Measurements from ENCODE around the gene TMEM198. TPM values are rescaled to one million over a fixed set of nuclear protein-coding genes. Genes with fewer than 3 reads are reported as not detected.

Gene TMEM198
- total RNA-seq, 1 donor from 2014 or later = 3.4 TPM

DNA sequence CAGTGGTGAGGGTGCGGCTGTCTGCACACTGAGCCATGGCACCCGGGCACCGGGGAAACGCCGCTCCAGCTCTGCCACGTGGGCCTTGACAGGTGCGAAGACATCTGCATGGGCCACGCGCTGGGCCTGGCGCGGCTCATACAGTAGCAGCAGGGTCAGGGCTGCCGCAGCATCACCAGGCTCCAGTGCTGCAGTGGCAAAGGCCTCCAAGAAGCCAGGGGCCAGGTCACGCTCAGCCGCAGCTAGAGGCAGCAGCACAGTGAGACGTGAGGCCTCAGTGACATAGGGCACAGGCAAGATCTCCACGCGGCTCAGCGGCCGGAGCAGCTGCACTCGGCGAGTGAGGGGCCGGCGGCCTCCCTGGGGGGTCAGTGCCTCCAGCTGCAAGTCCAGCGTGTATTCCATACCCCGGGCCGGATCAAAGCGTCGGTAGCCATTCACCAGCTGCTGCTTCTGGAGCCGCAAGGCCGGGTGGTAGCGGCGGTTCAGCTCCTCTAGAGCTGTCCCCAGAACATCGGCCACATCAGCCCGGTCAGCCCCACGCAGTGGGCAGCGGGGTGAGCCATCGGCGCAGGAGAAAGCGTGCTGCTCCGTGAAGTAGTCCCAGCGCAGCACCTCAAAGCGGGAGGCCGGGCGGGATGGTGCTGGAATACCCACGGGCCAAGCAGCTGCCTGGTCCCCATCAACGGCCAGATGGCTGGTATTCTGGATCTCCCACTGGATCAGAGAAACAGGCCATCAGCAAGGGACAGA is 3.7 kb upstream of the TMEM198 start:
- Mint-ChIP-seq H3K36me3 (ENCODE audit: low read depth) (peaks cover 11% of the 10 kb centered on the region), H3K4me3 (no peak overlapping the region), H3K9me3 (no peaks in the 10 kb centered on the region), H3K27me3 (peaks cover 12% of the 10 kb centered on the region), H3K27ac (no peak overlapping the region), H3K4me1 (peaks cover 17% of the 10 kb centered on the region)
- intact Hi-C loops (cut with micrococcal nuclease) = loop anchor here (5.0 kb wide), 2 partner anchors 263 to 1268 kb away; partner anchors contain the start of genes AAMP, DNAJB2 and PNKD
- no peak for DNase-seq

DNA sequence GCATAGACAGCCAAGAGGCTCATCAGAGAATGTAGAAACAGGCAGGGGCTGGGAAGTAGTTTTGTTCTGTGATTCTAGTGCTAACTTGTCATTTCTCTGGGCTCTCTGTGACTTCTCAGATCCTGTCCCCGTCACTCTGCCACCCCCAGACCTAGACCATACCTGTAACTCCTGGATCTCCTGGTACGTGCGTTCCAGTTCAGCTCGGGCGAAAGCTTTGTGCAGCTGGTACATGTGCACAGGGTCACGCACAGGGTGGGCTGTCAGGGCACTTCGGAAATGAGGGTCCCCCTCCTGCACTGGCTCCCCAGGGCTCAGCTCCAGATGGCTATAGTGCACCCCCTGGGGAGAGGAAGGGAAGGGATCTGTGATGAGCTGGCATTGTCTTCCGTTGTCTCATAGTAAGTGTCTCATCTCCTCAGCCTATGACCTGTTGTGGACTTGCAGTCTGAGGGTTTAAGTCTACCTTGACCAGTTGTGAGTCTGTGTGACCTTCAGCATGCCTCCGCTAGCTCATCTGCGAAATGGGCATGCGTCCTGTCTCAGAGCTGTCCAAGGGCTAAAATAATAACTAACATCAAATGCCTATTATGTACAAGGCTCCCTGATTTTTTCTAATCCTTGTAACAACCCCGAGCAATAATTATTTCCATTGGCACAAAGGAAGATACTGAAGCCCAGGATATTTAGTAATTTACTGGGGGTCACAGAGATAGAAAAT is 2.9 kb upstream of the TMEM198 start:
- Mint-ChIP-seq H3K4me3 (peak overlapping the region; percentile 89), H3K27me3 (peaks cover 11% of the 10 kb centered on the region), H3K4me1 (peaks cover 17% of the 10 kb centered on the region), H3K36me3 (ENCODE audit: low read depth) (peaks cover 11% of the 10 kb centered on the region), H3K27ac (no peak overlapping the region), H3K9me3 (no peaks in the 10 kb centered on the region)
- intact Hi-C loops (cut with micrococcal nuclease) = loop anchor here (1.0 to 5.0 kb wide), 4 partner anchors 101 to 1269 kb away; partner anchors contain the start of genes AAMP, DNAJB2 and PNKD
- no peak for DNase-seq

DNA sequence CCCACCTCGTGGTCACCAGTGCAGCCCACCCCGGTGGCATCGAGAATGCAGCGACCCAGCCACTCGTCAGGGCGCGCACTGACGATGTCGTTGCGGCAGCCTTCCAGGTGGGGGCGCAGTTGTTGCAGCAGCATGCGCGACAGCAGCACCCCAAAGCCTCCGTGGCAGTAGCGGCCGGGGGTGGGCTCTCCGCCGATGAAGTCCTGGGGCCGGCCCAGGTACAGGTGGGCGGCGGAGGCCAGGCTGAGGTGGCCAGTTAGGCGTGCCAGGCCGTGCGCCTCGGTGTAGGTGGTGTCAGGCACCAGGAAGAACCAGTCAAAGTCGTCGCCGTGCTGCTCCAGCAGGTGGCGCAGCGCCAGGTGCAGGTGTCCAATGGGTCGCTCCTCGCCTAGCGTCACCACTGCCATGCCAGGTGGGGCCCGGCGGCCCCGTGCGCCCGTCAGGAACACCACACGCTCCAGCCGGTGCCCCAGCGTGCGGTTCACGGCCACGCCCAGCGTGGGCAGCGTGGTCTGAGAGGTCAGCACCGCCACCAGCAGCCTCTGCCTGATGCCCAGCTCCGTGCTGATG is 2.1 kb upstream of the TMEM198 start:
- Mint-ChIP-seq H3K36me3 (ENCODE audit: low read depth) (peaks cover 11% of the 10 kb centered on the region), H3K27ac (no peak overlapping the region), H3K27me3 (peaks cover 16% of the 10 kb centered on the region), H3K4me3 (peak overlapping the region; percentile 89), H3K9me3 (no peaks in the 10 kb centered on the region), H3K4me1 (peaks cover 17% of the 10 kb centered on the region)
- peak; percentile 96 for DNase-seq
- intact Hi-C loops (cut with micrococcal nuclease) = loop anchor here (1.0 to 5.0 kb wide), 4 partner anchors 101 to 1269 kb away; partner anchors contain the start of genes AAMP, DNAJB2 and PNKD

DNA sequence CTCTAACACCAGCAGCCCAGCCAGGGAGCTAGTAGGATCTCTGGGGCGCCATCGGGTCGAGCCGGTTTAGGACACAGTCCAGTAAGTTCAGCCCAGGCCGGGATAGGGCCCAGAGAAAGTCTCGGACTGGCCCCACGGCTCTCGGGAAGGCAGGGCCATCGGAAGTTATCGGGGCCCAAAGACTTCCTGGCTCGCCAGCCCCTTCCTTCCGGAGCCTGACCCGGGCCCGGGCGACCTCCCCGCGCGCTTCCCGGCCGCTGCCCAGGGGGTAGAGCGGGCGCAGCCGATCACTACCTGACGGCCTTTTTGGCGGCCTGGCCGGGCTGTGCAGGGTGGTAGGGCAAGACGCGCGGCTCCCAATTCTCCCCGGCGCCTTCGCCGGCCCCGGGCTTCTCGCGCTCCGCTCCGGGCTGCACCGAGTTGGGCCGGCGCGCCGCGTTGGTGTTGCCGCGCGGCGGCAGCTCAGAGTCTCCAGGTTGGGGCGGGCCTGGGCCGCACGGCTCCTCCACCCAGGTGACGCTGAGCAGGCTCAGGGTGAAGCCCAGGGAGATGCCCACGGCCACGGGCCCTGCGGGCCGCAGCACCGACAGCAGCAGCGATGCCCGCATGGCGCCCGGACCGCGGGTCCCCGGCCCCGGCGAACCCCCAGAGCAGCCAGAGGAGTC is 765 bp upstream of the TMEM198 start:
- peaks cover 11% of the 10 kb centered on the region for H3K36me3 Mint-ChIP-seq (ENCODE audit: low read depth)
- H3K9me3 Mint-ChIP-seq = no peaks in the 10 kb centered on the region
- H3K27me3 Mint-ChIP-seq = peaks cover 18% of the 10 kb centered on the region
- peak overlapping the region; percentile 89 for H3K4me3 Mint-ChIP-seq
- DNase-seq = no peak
- intact Hi-C loops (cut with micrococcal nuclease) = loop anchor here (1.0 to 5.0 kb wide), 8 partner anchors 9 to 1271 kb away; partner anchors contain the start of genes AAMP, DNAJB2, GMPPA and PNKD
- H3K27ac Mint-ChIP-seq = peak overlapping the region; percentile 67
- H3K4me1 Mint-ChIP-seq = peaks cover 17% of the 10 kb centered on the region

DNA sequence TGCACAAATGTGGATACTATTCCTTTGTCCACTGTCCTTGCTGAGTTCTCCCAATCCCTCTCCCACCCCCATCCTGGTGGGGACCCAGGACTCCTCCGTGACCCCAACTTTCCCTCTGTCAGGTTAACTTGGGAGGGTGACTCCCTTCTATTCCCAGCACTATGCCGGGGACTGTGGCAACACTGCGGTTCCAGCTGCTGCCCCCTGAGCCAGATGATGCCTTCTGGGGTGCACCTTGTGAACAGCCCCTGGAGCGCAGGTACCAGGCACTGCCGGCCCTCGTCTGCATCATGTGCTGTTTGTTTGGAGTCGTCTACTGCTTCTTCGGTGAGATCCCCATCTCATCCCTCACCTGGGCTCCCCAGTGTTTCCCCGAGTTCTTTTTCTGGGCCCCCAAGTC is 739 bp downstream of the TMEM198 start:
- peaks cover 18% of the 10 kb centered on the region for H3K27me3 Mint-ChIP-seq
- peaks cover 4% of the 10 kb centered on the region for H3K36me3 Mint-ChIP-seq (ENCODE audit: low read depth)
- peak overlapping the region; percentile 89 for H3K4me3 Mint-ChIP-seq
- intact Hi-C loops (cut with micrococcal nuclease) = loop anchor here (5.0 kb wide), 2 partner anchors 267 to 1272 kb away; partner anchors contain the start of genes AAMP, DNAJB2 and PNKD
- peak overlapping the region; percentile 58 for H3K27ac Mint-ChIP-seq
- H3K4me1 Mint-ChIP-seq = peaks cover 17% of the 10 kb centered on the region
- H3K9me3 Mint-ChIP-seq = no peaks in the 10 kb centered on the region
- no peak for DNase-seq

DNA sequence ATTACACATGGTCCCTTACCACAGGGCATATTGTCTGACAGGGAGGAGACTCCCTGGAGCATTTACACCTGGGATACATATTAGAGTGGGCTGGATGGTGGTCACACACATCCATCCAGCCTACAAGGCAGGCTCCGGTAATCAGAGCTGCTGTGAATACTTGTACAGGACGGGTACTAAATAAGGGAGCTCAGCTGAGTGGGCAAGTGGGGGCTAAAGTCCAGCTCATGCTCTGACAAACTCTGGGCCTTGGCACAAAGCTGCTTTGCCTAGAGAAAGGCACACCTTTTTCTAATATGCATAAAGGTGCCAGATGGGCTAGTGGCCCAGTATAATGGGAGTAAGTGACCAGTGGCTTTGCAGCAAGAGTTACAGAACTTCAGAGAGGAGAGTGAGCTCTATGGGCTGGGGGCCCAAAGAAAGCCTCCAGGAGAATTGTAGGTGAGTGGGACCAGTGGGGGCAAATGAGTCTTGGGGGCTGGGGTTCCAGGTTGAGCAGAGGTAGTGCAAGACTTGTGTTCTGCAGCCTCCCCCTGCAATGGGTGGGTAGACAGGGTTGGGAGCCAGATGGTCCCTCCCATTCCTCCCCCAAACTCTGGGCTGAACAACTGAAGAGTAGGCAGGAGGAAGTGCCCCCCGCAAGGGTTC is 1.6 kb downstream of the TMEM198 start:
- intact Hi-C loops (cut with micrococcal nuclease) = no loop called here
- H3K4me3 Mint-ChIP-seq = peak overlapping the region; percentile 89

DNA sequence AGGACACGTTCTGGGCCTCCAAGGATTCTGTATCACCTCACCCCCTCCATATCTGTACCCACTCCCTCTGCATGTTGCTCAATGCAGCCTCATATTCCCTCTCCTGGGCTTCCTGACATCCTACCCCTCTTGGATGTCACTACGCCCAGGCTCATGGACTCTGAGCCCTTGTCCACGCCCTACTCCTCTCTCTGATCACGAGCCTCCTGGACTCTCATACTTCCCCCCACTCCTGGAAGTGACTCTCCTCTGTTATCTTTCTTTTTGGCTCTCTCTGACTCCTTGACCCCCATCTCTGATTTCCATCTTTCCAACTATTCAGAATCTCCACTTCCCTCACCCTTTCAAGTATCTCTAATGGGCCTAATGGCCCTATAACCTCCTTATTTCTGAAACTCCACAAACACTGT is 2.1 kb downstream of the TMEM198 start:
- Mint-ChIP-seq H3K36me3 (ENCODE audit: low read depth) (peaks cover 3% of the 10 kb centered on the region), H3K4me3 (no peak overlapping the region), H3K27ac (no peak overlapping the region), H3K27me3 (peaks cover 23% of the 10 kb centered on the region), H3K9me3 (no peaks in the 10 kb centered on the region), H3K4me1 (peaks cover 17% of the 10 kb centered on the region)
- no peak for DNase-seq
- intact Hi-C loops (cut with micrococcal nuclease) = no loop called here

More for the DNA sequence above, 1.6 kb downstream of the TMEM198 start:
- peaks cover 3% of the 10 kb centered on the region for H3K36me3 Mint-ChIP-seq (ENCODE audit: low read depth)
- no peak overlapping the region for H3K27ac Mint-ChIP-seq
- H3K9me3 Mint-ChIP-seq = no peaks in the 10 kb centered on the region
- peaks cover 18% of the 10 kb centered on the region for H3K27me3 Mint-ChIP-seq
- H3K4me1 Mint-ChIP-seq = peaks cover 17% of the 10 kb centered on the region
- DNase-seq = no peak

DNA sequence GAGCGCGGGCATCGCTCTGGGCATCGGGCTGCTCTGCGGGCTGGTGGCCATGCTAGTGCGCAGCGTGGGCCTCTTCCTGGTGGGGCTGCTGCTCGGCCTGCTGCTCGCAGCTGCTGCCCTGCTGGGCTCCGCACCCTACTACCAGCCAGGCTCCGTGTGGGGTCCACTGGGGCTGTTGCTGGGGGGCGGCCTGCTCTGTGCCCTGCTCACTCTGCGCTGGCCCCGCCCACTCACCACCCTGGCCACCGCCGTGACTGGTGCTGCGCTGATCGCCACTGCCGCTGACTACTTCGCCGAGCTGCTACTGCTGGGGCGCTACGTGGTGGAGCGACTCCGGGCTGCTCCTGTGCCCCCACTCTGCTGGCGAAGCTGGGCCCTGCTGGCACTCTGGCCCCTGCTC is 3.8 kb downstream of the TMEM198 start:
- Mint-ChIP-seq H3K4me1 (peaks cover 14% of the 10 kb centered on the region), H3K4me3 (no peak overlapping the region), H3K27me3 (peaks cover 30% of the 10 kb centered on the region), H3K9me3 (no peaks in the 10 kb centered on the region), H3K27ac (no peak overlapping the region), H3K36me3 (ENCODE audit: low read depth) (no peaks in the 10 kb centered on the region)
- intact Hi-C loops (cut with micrococcal nuclease) = no loop called here
- no peak for DNase-seq

DNA sequence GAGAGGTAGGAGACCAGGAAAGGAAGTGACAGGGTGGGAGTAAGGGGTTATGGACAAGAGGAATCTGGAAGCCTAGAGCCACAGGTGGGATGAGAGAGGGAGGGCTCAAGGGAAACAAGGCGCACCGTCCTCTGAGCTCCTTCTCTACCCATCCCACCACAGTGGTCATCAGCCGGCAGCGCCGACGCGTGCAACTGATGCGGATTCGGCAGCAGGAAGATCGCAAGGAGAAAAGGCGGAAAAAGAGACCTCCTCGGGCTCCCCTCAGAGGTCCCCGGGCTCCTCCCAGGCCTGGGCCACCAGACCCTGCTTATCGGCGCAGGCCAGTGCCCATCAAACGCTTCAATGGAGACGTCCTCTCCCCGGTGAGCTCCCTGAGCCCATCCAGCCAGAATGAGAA is 5.2 kb downstream of the TMEM198 start:
- Mint-ChIP-seq H3K9me3 (no peaks in the 10 kb centered on the region), H3K36me3 (ENCODE audit: low read depth) (no peaks in the 10 kb centered on the region), H3K27ac (no peak overlapping the region), H3K4me1 (peaks cover 11% of the 10 kb centered on the region), H3K4me3 (no peak overlapping the region), H3K27me3 (peaks cover 38% of the 10 kb centered on the region)
- intact Hi-C loops (cut with micrococcal nuclease) = no loop called here
- no peak for DNase-seq

DNA sequence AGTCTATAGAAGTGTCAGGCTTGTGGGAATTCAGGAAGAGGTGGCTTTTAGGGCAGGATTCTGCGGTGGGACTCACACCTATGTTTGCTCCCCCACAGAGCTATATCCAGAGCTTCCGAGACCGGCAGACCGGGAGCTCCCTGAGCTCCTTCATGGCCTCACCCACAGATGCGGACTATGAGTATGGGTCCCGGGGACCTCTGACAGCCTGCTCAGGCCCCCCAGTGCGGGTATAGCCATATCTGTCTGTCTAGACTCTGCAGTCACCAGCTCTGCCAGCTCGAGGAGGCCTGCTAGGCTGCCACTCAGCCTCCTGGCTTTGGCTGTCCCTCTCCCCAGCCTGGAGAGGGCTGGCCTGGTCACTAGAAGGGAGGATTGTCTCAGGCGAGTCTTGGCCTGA is 5.8 kb downstream of the TMEM198 start:
- Mint-ChIP-seq H3K27ac (no peak overlapping the region), H3K4me1 (peaks cover 7% of the 10 kb centered on the region), H3K36me3 (ENCODE audit: low read depth) (no peaks in the 10 kb centered on the region), H3K4me3 (no peak overlapping the region), H3K27me3 (peaks cover 36% of the 10 kb centered on the region), H3K9me3 (no peaks in the 10 kb centered on the region)
- no peak for DNase-seq
- intact Hi-C loops (cut with micrococcal nuclease) = no loop called here

DNA sequence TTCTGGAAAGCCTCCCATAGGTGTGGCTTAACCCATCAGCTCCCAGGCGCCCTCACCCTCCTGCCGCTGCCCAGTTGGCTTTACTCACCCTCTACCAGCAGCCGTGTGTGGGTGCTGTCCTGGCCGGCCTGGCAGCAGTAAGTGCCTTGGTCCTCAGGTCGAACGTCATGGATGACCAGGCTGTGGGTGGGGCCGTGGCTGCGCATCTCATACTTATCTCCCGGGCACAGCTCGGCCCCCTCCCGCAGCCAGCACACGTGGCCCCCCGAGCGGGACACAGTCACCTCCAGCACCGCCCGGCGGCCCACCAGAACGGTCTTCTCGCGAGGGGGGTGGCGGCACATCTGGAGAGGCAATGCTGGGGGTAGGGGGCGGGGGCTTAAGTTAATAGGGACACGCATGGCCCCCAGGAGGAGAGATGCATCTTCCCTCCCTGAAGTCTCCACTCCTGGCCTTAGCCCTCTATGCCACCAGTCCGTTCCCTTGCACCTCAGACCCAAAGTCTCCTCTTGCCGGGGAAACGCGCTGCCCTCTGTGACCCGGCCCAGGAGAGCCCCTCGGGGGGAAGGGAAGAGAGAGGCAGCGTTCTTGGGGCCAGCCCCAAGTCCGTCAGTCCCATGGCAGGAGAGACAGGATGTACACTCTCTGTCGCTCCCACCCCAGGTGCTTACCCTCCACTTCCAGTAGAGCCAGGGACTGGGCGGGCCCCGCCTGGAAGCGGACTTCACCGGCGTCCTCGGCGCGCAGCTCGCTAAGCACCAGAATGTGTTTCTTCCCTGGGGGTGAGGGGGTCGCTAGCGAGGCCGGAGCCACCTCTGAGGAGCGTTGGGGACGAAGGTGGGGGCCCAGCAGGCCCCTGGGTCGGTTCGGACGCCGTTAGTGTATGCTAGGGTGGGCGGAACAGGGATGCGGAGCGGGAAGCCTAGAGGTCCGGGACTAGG is 7.9 kb downstream of the TMEM198 start:
- Mint-ChIP-seq H3K4me1 (peaks cover 5% of the 10 kb centered on the region), H3K4me3 (peak overlapping the region; percentile 88)
- intact Hi-C loops (cut with micrococcal nuclease) = loop anchor here (1.0 kb wide), 4 partner anchors 8 to 163 kb away; partner anchors contain the start of genes CHPF, GMPPA and STK11IP

More for the DNA sequence above, 7.9 kb downstream of the TMEM198 start:
- H3K9me3 Mint-ChIP-seq = no peaks in the 10 kb centered on the region
- peak overlapping the region; percentile 58 for H3K27ac Mint-ChIP-seq
- peaks cover 24% of the 10 kb centered on the region for H3K27me3 Mint-ChIP-seq
- no peaks in the 10 kb centered on the region for H3K36me3 Mint-ChIP-seq (ENCODE audit: low read depth)
- no peak for DNase-seq

Data from activated CD4-positive, alpha-beta T cell treated with anti-CD3 and anti-CD28 coated beads, Interleukin-2, amount 10 ng/mL, durations not matched to agents 24 days and 14 days (primary cell).